Panc1 (cell line): ENCODE results near the gene NYAP2. TPM values are rescaled to one million over a fixed set of nuclear protein-coding genes. Genes with fewer than 3 reads are reported as not detected.

Experiments used
- ATAC-seq: fragments of 200-7000 bp; cut with Tn5 transposase; 2 replicates; pipeline ENCODE4 v1.9.1; 2020; ENCODE audit warnings: mild to moderate bottlenecking, moderate library complexity
- BruUV-seq: library from RNA; stranded (reverse); fragments of 400-500 nt; replicated peaks from 2 replicates; lab custom pipeline; 2021; lab: Mats Ljungman, UMichigan
- CTCF ChIA-PET: fragments of 300-600 bp; sonication (Branson Sonifier 250); formaldehyde crosslinking; loops from one replicate; lab custom pipeline; 2022; ENCODE audit warnings: antibody characterized with exemption; lab: Charles Lee
- POLR2A ChIA-PET: fragments of 300-600 bp; sonication (Branson Sonifier 250); formaldehyde crosslinking; loops from one replicate; lab custom pipeline; 2022; ENCODE audit warnings: antibody characterized with exemption; lab: Charles Lee
- DNase-seq: peaks from one replicate; pipeline ENCODE4 v3.0.0-alpha.2; 2010; ENCODE audit warnings: low read depth, low spot score
- H3K27ac ChIP-seq: 2 replicates; pipeline ENCODE4 v1.5.1; 2011; ENCODE audit warnings: mild to moderate bottlenecking, low read length, inconsistent platforms
- H3K27me3 ChIP-seq: fragments of 200-500 bp; sonication (Bioruptor generic); 2 replicates; pipeline ENCODE4 v1.6.0; 2014; ENCODE audit warnings: low read length, inconsistent platforms; ENCODE audit not compliant: control insufficient read depth, insufficient read depth
- H3K36me3 ChIP-seq: fragments of 200-500 bp; sonication (Bioruptor generic); 2 replicates; pipeline ENCODE4 v1.5.1; 2014; ENCODE audit warnings: inconsistent platforms, mild to moderate bottlenecking, low read length, moderate library complexity; ENCODE audit not compliant: control insufficient read depth, insufficient read depth
- H3K4me1 ChIP-seq: 2 replicates; pipeline ENCODE4 v1.5.1; 2011; ENCODE audit warnings: inconsistent platforms, mild to moderate bottlenecking, low read length, moderate library complexity; ENCODE audit not compliant: control insufficient read depth, insufficient read depth
- H3K4me3 ChIP-seq, 2 experiments: 2 replicates each; pipeline ENCODE4 v1.5.1; 2011 to 2012; ENCODE audit warnings: low read depth in 2 of 2, low read length in 2 of 2, mild to moderate bottlenecking in 2 of 2, inconsistent platforms in 1 of 2, moderate library complexity in 1 of 2
- H3K9me3 ChIP-seq: fragments of 200-500 bp; sonication (Bioruptor generic); 2 replicates; pipeline ENCODE4 v1.5.1; 2014; ENCODE audit warnings: low read depth, mild to moderate bottlenecking, inconsistent platforms, low read length, moderate library complexity; ENCODE audit not compliant: control insufficient read depth, insufficient read depth
- POLR2AphosphoS5 ChIP-seq: IDR thresholded peaks from 2 replicates; pipeline ENCODE4 v1.6.1; 2012; ENCODE audit warnings: mild to moderate bottlenecking, low read depth, low read length, moderate library complexity
- SIN3A ChIP-seq: IDR thresholded peaks from 2 replicates; pipeline ENCODE4 v1.6.1; 2012; ENCODE audit warnings: low read depth, mild to moderate bottlenecking, low read length, moderate library complexity, borderline replicate concordance; ENCODE audit not compliant: insufficient read depth
- TCF7L2 ChIP-seq: IDR thresholded peaks from 2 replicates; pipeline ENCODE4 v1.6.1; 2011; ENCODE audit warnings: mild to moderate bottlenecking, low read depth, low read length, inconsistent platforms
- in situ Hi-C: cut with HindIII; loops from 2 replicates; pipeline ENCODE4 v1.10.0; 2016; ENCODE audit warnings: low sequenced_read_pairs, low pct_unique_long_range_greater_than_20kb
- intact Hi-C: fragments of 100-400 bp; cut with micrococcal nuclease; formaldehyde crosslinking; loops from one replicate; pipeline ENCODE4 v1.10.0; 2022; ENCODE audit not compliant: unreplicated experiment
- total RNA-seq: library from RNA; stranded (reverse); gene quantifications from one replicate; pipeline ENCODE4 v1.2.1, GENCODE V29; 2021; ENCODE audit not compliant: unreplicated experiment
- TF ChIP-seq, protein P1 (sequence below), 2 experiments: IDR thresholded peaks; 2 replicates each; pipeline ENCODE4 v1.6.1; 2011 to 2012; ENCODE audit warnings: low read depth in 2 of 2, control low read depth in 1 of 2, low read length in 1 of 2, mild to moderate bottlenecking in 1 of 2, moderate library complexity in 1 of 2; ENCODE audit not compliant: insufficient read depth in 1 of 2
- TF ChIP-seq, protein P2 (sequence below): fragments of 450-650 bp; IDR thresholded peaks from 2 replicates; pipeline ENCODE4 v1.5.1; 2017; ENCODE audit warnings: mild to moderate bottlenecking

The NYAP2 gene
- total RNA-seq, 1 experiment from 2014 or later, result not detected

DNA sequence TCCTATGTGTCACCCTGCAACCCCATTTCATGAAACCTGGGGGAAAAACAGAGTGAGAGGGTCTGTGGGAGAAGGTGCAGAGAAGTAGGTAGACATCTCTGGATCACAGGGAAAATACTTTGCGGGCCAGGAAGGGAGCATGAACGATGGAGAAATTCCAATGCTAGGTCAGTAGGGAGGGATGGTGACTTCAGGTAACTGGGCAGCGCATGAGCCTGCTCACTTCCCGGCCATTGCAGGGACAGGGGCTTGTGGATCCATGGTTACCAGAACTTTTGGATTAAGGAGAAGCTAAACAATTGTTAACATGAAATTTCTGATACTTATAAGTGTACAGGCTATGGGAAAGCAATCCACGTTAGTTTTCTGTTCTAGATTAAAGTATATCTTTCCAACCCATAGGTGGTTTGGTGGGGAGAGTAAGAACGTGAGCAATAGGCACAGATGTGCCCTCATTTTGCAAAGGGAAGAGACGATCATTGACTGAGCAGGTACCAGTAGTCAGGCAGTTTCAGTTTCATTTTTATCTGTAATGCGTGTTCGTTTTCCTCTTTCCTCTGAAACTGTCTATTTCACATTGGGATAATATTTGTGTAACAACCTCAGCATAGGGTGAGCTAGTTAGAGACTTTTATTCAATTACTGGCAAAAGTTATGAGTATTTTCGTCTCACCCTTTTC, 65.0 kb downstream of the NYAP2 start:
- ATAC-seq (no peak), DNase-seq (no peak)
- no peaks in the 10 kb centered on the region for H3K4me1 ChIP-seq
- ChIA-PET CTCF (no interaction called here), POLR2A (no interaction called here)
- peak overlapping the region; percentile 22 to 43 for H3K4me3 ChIP-seq
- TF ChIP-seq TCF7L2 (no peak), SIN3A (no peak), POLR2AphosphoS5 (no peak)
- TF ChIP-seq, protein P1, sequence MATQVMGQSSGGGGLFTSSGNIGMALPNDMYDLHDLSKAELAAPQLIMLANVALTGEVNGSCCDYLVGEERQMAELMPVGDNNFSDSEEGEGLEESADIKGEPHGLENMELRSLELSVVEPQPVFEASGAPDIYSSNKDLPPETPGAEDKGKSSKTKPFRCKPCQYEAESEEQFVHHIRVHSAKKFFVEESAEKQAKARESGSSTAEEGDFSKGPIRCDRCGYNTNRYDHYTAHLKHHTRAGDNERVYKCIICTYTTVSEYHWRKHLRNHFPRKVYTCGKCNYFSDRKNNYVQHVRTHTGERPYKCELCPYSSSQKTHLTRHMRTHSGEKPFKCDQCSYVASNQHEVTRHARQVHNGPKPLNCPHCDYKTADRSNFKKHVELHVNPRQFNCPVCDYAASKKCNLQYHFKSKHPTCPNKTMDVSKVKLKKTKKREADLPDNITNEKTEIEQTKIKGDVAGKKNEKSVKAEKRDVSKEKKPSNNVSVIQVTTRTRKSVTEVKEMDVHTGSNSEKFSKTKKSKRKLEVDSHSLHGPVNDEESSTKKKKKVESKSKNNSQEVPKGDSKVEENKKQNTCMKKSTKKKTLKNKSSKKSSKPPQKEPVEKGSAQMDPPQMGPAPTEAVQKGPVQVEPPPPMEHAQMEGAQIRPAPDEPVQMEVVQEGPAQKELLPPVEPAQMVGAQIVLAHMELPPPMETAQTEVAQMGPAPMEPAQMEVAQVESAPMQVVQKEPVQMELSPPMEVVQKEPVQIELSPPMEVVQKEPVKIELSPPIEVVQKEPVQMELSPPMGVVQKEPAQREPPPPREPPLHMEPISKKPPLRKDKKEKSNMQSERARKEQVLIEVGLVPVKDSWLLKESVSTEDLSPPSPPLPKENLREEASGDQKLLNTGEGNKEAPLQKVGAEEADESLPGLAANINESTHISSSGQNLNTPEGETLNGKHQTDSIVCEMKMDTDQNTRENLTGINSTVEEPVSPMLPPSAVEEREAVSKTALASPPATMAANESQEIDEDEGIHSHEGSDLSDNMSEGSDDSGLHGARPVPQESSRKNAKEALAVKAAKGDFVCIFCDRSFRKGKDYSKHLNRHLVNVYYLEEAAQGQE (IDR thresholded peaks at IDR 0.05; ENCODE audit: insufficient read depth in 1 of 2, low read depth in 2 of 2, low read length in 1 of 2), result no peak
- TF ChIP-seq, protein P2, sequence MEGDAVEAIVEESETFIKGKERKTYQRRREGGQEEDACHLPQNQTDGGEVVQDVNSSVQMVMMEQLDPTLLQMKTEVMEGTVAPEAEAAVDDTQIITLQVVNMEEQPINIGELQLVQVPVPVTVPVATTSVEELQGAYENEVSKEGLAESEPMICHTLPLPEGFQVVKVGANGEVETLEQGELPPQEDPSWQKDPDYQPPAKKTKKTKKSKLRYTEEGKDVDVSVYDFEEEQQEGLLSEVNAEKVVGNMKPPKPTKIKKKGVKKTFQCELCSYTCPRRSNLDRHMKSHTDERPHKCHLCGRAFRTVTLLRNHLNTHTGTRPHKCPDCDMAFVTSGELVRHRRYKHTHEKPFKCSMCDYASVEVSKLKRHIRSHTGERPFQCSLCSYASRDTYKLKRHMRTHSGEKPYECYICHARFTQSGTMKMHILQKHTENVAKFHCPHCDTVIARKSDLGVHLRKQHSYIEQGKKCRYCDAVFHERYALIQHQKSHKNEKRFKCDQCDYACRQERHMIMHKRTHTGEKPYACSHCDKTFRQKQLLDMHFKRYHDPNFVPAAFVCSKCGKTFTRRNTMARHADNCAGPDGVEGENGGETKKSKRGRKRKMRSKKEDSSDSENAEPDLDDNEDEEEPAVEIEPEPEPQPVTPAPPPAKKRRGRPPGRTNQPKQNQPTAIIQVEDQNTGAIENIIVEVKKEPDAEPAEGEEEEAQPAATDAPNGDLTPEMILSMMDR, result no peak
- no peaks in the 10 kb centered on the region for H3K36me3 ChIP-seq
- no TSS peak for BruUV-seq
- H3K27me3 ChIP-seq, result no peaks in the 10 kb centered on the region
- no peak overlapping the region for H3K27ac ChIP-seq
- intact Hi-C loops, result no loop called here
- H3K9me3 ChIP-seq, result no peaks in the 10 kb centered on the region
- in situ Hi-C loops, result no loop called here

- CTCF ChIA-PET, result no interaction called here
- POLR2A ChIA-PET, result no interaction called here
- no peaks in the 10 kb centered on the region for H3K27me3 ChIP-seq
- no peaks in the 10 kb centered on the region for H3K36me3 ChIP-seq
- H3K4me3 ChIP-seq, result no peak overlapping the region
- H3K27ac ChIP-seq, result no peak overlapping the region
- no TSS peak for BruUV-seq
- H3K4me1 ChIP-seq, result no peaks in the 10 kb centered on the region
- no peak for ATAC-seq
- TF ChIP-seq TCF7L2 (no peak), SIN3A (no peak)
- no peaks in the 10 kb centered on the region for H3K9me3 ChIP-seq
- no peak for DNase-seq
- intact Hi-C loops, result no loop called here
- in situ Hi-C loops, result no loop called here
These were observed 66.3 kb downstream of the NYAP2 start for GRCh38 chr2:225465827-225466226.

DNA sequence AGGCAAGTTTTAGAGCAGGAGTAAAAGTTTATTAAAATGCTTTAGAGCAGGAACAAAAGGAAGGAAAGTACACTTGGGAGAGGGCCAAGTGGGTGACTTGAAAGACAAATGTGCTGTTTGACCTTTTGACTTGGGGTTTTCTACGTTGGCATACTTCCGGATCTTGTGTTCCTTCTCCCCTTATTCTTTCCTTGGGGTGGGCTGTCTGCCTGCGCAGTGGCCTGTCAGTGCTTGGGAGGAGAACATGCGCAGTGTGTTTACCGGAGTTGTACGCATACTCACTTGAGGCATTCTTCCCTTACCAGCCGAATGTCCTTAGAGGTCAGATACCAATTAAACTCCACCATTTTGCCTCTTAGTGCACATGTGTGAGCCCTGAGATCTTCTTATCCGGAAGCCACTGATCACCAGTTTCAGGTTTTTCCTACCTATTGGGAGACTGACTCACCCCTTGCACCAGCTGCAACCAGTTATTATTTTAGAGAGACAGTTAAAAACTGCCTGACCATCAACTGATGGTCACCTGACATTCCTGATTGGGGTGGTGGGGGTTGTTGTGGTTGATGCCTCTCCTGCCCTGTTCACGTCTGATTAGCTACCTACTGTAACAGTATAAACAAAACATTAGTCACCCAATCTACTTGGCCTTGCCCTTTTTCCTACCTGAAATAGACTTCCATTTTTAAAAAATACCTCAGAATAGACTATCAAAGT, 67.5 kb downstream of the NYAP2 start:
- H3K4me3 ChIP-seq, result no peak overlapping the region
- H3K9me3 ChIP-seq, result no peaks in the 10 kb centered on the region
- ATAC-seq (no peak), DNase-seq (no peak)
- H3K27ac ChIP-seq, result no peak overlapping the region
- ChIA-PET CTCF (no interaction called here), POLR2A (no interaction called here)
- TF ChIP-seq, protein P2, result no peak
- no peak for TF ChIP-seq TCF7L2
- TF ChIP-seq, protein P1 (IDR thresholded peaks at IDR 0.05; ENCODE audit: insufficient read depth in 1 of 2, low read depth in 2 of 2, low read length in 1 of 2), result no peak
- TF ChIP-seq POLR2AphosphoS5, result no peak
- no peak for TF ChIP-seq SIN3A
- H3K27me3 ChIP-seq, result no peaks in the 10 kb centered on the region
- intact Hi-C loops (no loop called here), in situ Hi-C loops (no loop called here)
- no peaks in the 10 kb centered on the region for H3K4me1 ChIP-seq
- BruUV-seq, result no TSS peak
- no peaks in the 10 kb centered on the region for H3K36me3 ChIP-seq
